ENCODE measurements around the gene MADCAM1.

MADCAM1 gene

GRCh38 chr19:512547-513365 is 16.5 kb downstream of the MADCAM1 start:
- DNase-seq = no peak

- no peak for DNase-seq
Observed at GRCh38 chr19:513368-514165, 17.3 kb downstream of the MADCAM1 start.

- DNase-seq = no peak
Observed at GRCh38 chr19:514166-514663, 17.9 kb downstream of the MADCAM1 start.

- DNase-seq = no peak
Observed at GRCh38 chr19:517721-518597, 21.7 kb downstream of the MADCAM1 start.

GRCh38 chr19:518598-519231 is 22.4 kb downstream of the MADCAM1 start:
- no peak for DNase-seq

- no peak for DNase-seq
Observed at GRCh38 chr19:519449-519865, 23.2 kb downstream of the MADCAM1 start.

GRCh38 chr19:522726-523125 is 26.4 kb downstream of the MADCAM1 start:
- no peak for DNase-seq

GRCh38 chr19:524062-524674 is 27.9 kb downstream of the MADCAM1 start:
- DNase-seq = no peak

GRCh38 chr19:525029-525428 is 28.7 kb downstream of the MADCAM1 start:
- no peak for DNase-seq

GRCh38 chr19:525857-526419 is 29.7 kb downstream of the MADCAM1 start:
- DNase-seq = no peak

- no peak for DNase-seq
Observed at GRCh38 chr19:530134-531008, 34.1 kb downstream of the MADCAM1 start.

- peak; percentile 53 for DNase-seq
Observed at GRCh38 chr19:531009-531752, 34.9 kb downstream of the MADCAM1 start.

GRCh38 chr19:531753-532560 is 35.7 kb downstream of the MADCAM1 start, which contains the start of gene CDC34:
TSS of gene CDC34 (plus strand) at chr19:531760. CDS start at chr19:531932, 172 bp downstream.
- no peak for DNase-seq

- peak; percentile 60 for DNase-seq
Observed at GRCh38 chr19:532561-533363, 36.5 kb downstream of the MADCAM1 start.

- no peak for DNase-seq
Observed at GRCh38 chr19:533364-534058, 37.2 kb downstream of the MADCAM1 start.

GRCh38 chr19:534088-534487 is 37.8 kb downstream of the MADCAM1 start:
- no peak for DNase-seq
